Keratinocyte (primary cell): ENCODE measurements around the gene ZDHHC23. TPM values are rescaled to one million over a fixed set of nuclear protein-coding genes. Genes with fewer than 3 reads are reported as not detected.

ENCODE experiments used
- DNase-seq: peaks from one replicate; pipeline ENCODE4 v3.0.0-alpha.2; 2011; ENCODE audit warnings: low read depth, missing footprints, low spot score
- FAIRE-seq: peaks from 2 replicates; lab custom pipeline; 2011; peaks lifted over from hg19 to GRCh38; lab: Jason Lieb, UNC
- H2AFZ ChIP-seq: 2 replicates; pipeline ENCODE4 v1.6.0; 2012; ENCODE audit warnings: low read length, control low read depth, inconsistent platforms; ENCODE audit not compliant: control insufficient read depth
- H3K27ac ChIP-seq: 2 replicates; pipeline ENCODE4 v1.5.1; 2011; ENCODE audit warnings: low read length; ENCODE audit not compliant: control insufficient read depth, insufficient read depth
- H3K27me3 ChIP-seq: 3 replicates; pipeline ENCODE4 v1.6.0; 2011; ENCODE audit warnings: low read length; ENCODE audit not compliant: control insufficient read depth, insufficient read depth; ENCODE audit errors: extremely low read depth
- H3K36me3 ChIP-seq, 2 experiments: 2 replicates in 1 of 2; 3 replicates in 1 of 2; pipeline ENCODE4 v1.5.1; 2011; ENCODE audit warnings: low read length in 2 of 2, mild to moderate bottlenecking in 1 of 2; ENCODE audit not compliant: control insufficient read depth in 2 of 2, insufficient read depth in 2 of 2; ENCODE audit errors: extremely low read depth in 1 of 2
- H3K4me1 ChIP-seq: 3 replicates; pipeline ENCODE4 v1.5.1; 2011; ENCODE audit warnings: low read length; ENCODE audit not compliant: control insufficient read depth, insufficient read depth; ENCODE audit errors: extremely low read depth
- H3K4me2 ChIP-seq: 3 replicates; pipeline ENCODE4 v1.6.0; 2011; ENCODE audit warnings: low read depth, low read length; ENCODE audit not compliant: control insufficient read depth, insufficient read depth; ENCODE audit errors: extremely low read depth
- H3K4me3 ChIP-seq, 3 experiments: fragments of 200-600 bp in 1 of 3; sonication (generic) in 1 of 3; 2 replicates in 2 of 3; 3 replicates in 1 of 3; pipeline ENCODE4 v1.5.1; 2011 to 2016; ENCODE audit warnings: low read length in 3 of 3, mild to moderate bottlenecking in 3 of 3, control low read depth in 2 of 3, inconsistent platforms in 1 of 3, low read depth in 1 of 3, mixed read lengths in 1 of 3, mixed run types in 1 of 3, moderate library complexity in 1 of 3; ENCODE audit not compliant: control insufficient read depth in 2 of 3, insufficient read depth in 2 of 3; ENCODE audit errors: extremely low read depth in 1 of 3
- H3K79me2 ChIP-seq: 2 replicates; pipeline ENCODE4 v1.6.0; 2012; ENCODE audit warnings: low read length; ENCODE audit not compliant: control insufficient read depth, insufficient read depth
- H3K9ac ChIP-seq: 3 replicates; pipeline ENCODE4 v1.6.0; 2011; ENCODE audit warnings: low read length; ENCODE audit not compliant: control insufficient read depth, insufficient read depth; ENCODE audit errors: extremely low read depth
- H3K9me1 ChIP-seq: 3 replicates; pipeline ENCODE4 v1.6.0; 2011; ENCODE audit warnings: low read length; ENCODE audit not compliant: control insufficient read depth, insufficient read depth; ENCODE audit errors: extremely low read depth
- H3K9me3 ChIP-seq: 2 replicates; pipeline ENCODE4 v1.5.1; 2012; ENCODE audit warnings: low read depth, low read length; ENCODE audit not compliant: control insufficient read depth
- H4K20me1 ChIP-seq: 3 replicates; pipeline ENCODE4 v1.6.0; 2011; ENCODE audit warnings: low read length; ENCODE audit not compliant: control insufficient read depth, insufficient read depth; ENCODE audit errors: extremely low read depth
- CTCF ChIP-seq, 3 experiments: IDR thresholded peaks in 1 of 3; conservative IDR thresholded peaks in 1 of 3; optimal IDR thresholded peaks in 1 of 3; 2 replicates in 2 of 3; 3 replicates in 1 of 3; pipeline versions ENCODE3 to v1.5.1; 2011; ENCODE audit warnings: low read length in 3 of 3, mild to moderate bottlenecking in 3 of 3, moderate library complexity in 2 of 3, control low read depth in 1 of 3, inconsistent platforms in 1 of 3; ENCODE audit not compliant: insufficient read depth in 2 of 3; ENCODE audit errors: extremely low read depth in 1 of 3
- EZH2 ChIP-seq: IDR thresholded peaks from one replicate; pipeline ENCODE4 v1.6.1; 2012; ENCODE audit warnings: inconsistent platforms, mild to moderate bottlenecking, low read length, moderate library complexity
- dilution Hi-C: fragments of 300-500 bp; cut with MboI; formaldehyde crosslinking; loops from one replicate; pipeline ENCODE4 v1.7.0; 2020; ENCODE audit warnings: low sequenced_read_pairs; ENCODE audit not compliant: extremely low pct_ligation_motif_present
- polyA plus RNA-seq, 5 experiments: library from polyadenylated mRNA; depleted of rRNA in 3 of 5; stranded (reverse) in 3 of 5; stranded (forward) in 1 of 5; unstranded in 1 of 5; fragments of >200 nt; gene quantifications; 1 replicate in 1 of 5; 2 replicates in 3 of 5; 3 replicates in 1 of 5; pipeline versions ENCODE4 v1.2.1 to v1.2.3, GENCODE V29; 2011 to 2012; ENCODE audit warnings: missing spikeins in 2 of 5, low read depth in 1 of 5, low replicate concordance in 1 of 5

ZDHHC23 gene
- polyA plus RNA-seq, 1 donor (not counting 4 experiments of a cell fraction or from before 2014, with no cell fraction given) = 2.3 TPM

- Histone ChIP-seq H3K79me2 (no peaks in the 10 kb centered on the region), H3K4me1 (peaks cover 9% of the 10 kb centered on the region), H3K4me3 (no peak overlapping the region), H3K27ac (no peak overlapping the region), H3K9me1 (no peaks in the 10 kb centered on the region), H3K27me3 (no peaks in the 10 kb centered on the region), H3K36me3 (no peaks in the 10 kb centered on the region), H2AFZ (no peak overlapping the region), H4K20me1 (no peaks in the 10 kb centered on the region), H3K4me2 (no peak overlapping the region), H3K9ac (no peak overlapping the region), H3K9me3 (no peaks in the 10 kb centered on the region)
- DNase-seq (peak; percentile 25), FAIRE-seq (no peak)
- dilution Hi-C loops = no loop called here
- TF ChIP-seq EZH2 = no peak
- no peak for TF ChIP-seq CTCF (optimal IDR thresholded peaks at IDR 0.05 in 1 of 3, IDR thresholded peaks at IDR 0.05 in 1 of 3, conservative IDR thresholded peaks at IDR 0.05 in 1 of 3; ENCODE audit: extremely low read depth in 1 of 3, insufficient read depth in 2 of 3, low read length in 3 of 3)
Measured at GRCh38 chr3:113914646-113915045, 33.2 kb upstream of the ZDHHC23 start.

- Histone ChIP-seq H3K9me1 (no peaks in the 10 kb centered on the region), H3K4me1 (no peaks in the 10 kb centered on the region), H2AFZ (no peak overlapping the region), H3K27ac (no peak overlapping the region), H3K4me3 (no peak overlapping the region), H3K9ac (no peak overlapping the region), H3K36me3 (no peaks in the 10 kb centered on the region), H3K4me2 (no peak overlapping the region), H3K79me2 (no peaks in the 10 kb centered on the region), H4K20me1 (no peaks in the 10 kb centered on the region), H3K27me3 (no peaks in the 10 kb centered on the region), H3K9me3 (no peaks in the 10 kb centered on the region)
- DNase-seq (no peak), FAIRE-seq (no peak)
- TF ChIP-seq EZH2 = no peak
- no peak for TF ChIP-seq CTCF (optimal IDR thresholded peaks at IDR 0.05 in 1 of 3, IDR thresholded peaks at IDR 0.05 in 1 of 3, conservative IDR thresholded peaks at IDR 0.05 in 1 of 3; ENCODE audit: extremely low read depth in 1 of 3, insufficient read depth in 2 of 3, low read length in 3 of 3)
- dilution Hi-C loops = no loop called here
Measured at GRCh38 chr3:113927556-113927955, 20.3 kb upstream of the ZDHHC23 start.
